Mesenteric fat pad (tissue), 1 donor: Measurements from ENCODE around the gene MPDZ. TPM values are rescaled to one million over a fixed set of nuclear protein-coding genes. Genes with fewer than 3 reads are reported as not detected.
"Not testable (repeated sequence)": the region's sequence is repeated elsewhere in the genome, so short reads cannot be mapped to it uniquely, and the experiment has no call there.

Experiments used
- DNase-seq: peaks from one replicate; pipeline ENCODE4 v3.0.0-alpha.2; 2020; ENCODE audit warnings: low spot score
- total RNA-seq: library from RNA; stranded (reverse); fragmentation: NEBNext Ultra II Directional; extraction: Animal tissue kit (Norgen Biotek cat#: 25700); gene quantifications from one replicate; pipeline ENCODE4 v1.2.1, GENCODE V29; 2021
- donor health status: DM: yes; HTN: yes; CAD: no.

The MPDZ gene
- total RNA-seq, 1 donor from 2014 or later: 46.0 TPM

DNA sequence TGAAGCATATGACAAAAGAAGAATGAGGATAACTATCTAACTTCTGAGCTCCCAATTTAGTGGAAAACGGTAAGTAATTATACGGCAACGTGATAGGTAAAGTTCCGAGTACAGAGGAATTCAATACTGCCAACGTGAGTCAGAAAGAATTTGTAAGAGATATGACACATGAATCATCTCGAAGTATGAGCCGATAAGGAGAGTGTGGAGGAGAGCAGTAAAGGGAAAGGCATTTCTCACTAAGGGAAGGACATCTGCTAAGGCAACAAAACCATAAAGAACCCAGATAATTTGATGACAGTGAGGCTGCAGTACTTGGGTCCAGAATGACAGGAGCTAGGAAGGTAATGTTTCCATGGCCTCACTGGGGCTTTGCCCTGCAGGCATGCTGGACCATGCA is 11.0 kb downstream of the MPDZ start:
- DNase-seq: no peak

DNA sequence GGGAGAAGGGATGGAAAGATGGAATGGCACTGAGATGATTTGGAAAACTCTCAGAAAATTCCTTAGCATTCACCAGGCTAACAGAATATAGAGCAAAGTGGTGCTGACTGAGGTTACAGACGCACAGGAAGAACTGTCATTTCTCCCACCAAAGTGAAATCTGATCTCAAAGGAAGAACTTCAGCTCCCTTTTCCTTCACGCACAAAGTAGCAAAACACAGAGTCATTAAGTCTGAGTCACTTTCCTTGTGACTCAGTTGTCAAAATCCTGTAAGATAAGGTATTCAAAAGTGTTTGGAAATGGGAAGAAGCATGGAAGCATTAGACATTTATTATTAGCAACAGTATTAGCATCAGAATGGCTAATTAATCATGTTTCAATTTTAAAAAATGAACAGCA is 11.7 kb downstream of the MPDZ start:
- no peak for DNase-seq

DNA sequence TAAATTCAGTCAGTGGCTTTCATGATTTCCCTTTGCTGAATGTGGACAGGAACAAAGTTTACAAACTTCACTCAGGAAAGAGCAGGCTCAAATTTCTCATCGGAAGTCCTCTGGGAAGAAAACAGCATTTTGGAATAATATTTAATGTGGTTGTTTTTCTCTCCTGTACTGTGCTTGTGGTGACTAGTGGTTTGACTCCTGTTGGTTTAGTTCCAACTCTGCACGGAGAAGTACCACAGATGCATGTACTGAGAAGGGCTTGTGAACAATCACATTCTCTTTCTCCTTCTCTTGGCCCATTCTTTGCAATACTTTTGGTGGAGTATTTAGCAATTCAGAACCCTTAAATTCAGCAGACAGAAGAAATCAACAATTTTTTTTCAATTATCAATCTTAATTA is 13.3 kb downstream of the MPDZ start:
- no peak for DNase-seq

DNA sequence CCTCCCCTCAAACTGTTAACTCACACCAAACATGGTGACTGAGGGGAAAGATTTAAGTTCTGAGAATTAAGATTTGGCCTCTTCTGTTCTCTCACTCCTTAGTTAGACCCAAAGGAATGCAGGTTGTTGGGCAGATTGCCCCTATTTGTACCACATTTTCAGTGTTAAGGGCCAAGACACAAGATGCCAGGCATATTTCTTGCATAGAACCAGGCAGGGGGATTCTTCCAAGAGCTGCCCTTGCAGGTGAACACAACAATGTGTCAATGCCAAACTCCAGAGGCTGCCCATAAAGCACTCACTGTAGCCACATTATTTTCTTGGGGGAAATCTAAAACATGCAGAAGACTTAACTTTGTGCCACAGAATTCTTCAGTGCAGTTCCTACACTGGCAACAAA is 14.7 kb downstream of the MPDZ start:
- no peak for DNase-seq

DNA sequence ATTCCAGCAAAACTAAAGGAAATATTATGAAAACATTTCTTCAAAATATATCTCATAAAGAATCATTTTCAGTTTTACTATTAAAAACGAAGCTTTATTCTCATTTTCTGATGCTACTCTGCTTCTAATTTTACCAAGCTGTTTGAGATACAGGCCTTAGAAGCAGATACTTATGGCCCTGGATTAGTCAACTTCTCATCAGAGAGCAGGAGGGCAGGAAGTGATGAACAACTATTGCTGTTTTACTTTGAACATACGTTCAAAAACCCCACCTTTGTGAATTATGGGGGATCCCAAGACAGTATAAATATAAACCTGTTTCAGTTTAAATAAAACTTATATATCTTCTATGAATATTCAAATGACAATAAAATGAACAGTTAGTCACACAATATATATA is 16.0 kb downstream of the MPDZ start:
- no peak for DNase-seq

DNA sequence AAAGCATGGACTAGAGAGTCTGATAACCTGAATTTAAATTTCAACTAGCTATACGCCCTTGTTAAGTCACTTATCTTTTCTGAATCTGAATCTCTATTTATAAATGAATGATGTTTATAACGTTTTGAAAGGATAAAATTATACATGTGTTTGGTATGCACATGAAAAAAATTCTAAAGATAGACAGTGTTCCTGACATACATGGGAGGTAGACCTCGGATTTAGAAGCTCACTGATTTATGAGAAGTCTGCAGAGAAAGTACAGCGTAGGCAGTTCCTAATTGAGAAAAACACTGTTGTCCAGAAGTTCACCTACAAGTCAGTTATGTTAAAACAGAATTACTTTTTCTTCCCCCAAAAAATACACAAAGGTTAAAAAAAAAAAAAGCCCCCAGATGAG is 26.6 kb downstream of the MPDZ start:
- DNase-seq: no peak

DNA sequence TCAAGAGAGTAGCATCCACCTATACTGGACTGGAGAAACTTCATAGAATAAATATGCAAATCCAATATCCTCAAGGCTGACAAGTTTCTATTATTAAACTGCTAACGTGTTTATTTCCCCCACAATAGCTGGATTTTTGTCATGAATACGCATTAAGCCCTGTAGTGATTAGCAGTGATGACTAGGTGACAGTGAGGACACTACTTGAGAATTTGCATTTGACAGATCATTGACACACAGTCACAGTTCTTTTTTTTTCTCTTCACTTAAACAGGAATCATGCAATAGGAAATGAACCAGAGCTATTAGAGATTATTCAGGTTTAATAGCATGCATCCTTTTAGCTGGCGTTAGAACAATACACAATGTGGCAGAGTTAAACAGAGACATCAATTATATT is 35.3 kb downstream of the MPDZ start:
- no peak for DNase-seq

DNA sequence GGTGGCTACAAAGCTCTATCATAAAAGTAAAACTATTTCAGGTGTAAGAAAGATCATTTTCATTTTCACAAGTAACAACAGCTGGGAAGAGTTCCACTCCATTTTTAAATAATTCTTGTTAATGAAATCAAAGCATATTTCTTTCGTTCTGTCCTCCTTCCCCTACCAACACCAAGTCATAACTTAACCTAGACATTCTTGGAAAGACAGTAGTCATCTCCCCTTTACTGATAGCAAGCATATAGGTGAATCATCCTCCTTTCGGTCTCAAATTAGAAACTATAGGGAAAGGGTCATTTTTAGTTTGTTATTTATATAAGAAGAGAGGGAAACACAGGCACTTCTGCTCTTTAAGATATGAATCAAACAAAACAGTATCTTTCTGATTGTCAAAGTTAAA is 38.2 kb downstream of the MPDZ start:
- DNase-seq: no peak

DNA sequence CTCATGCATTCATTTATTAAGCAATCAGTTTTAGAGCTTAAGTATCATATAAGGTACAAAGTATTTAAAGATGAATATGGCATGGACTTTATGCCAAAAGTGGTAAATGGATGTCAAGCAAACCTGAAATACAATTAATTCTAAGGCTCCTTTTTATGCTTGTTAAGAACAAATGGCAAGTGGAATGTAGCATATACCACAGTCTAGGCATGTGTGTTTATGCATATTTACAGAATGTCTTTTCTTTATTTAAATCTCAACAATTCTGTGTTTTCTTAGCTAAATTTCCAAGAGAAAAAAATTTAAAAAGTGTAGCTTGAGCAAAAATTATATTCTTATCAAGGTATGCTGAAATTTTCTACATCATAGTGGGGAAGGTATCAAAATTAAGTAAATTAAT is 39.8 kb downstream of the MPDZ start:
- no peak for DNase-seq

DNA sequence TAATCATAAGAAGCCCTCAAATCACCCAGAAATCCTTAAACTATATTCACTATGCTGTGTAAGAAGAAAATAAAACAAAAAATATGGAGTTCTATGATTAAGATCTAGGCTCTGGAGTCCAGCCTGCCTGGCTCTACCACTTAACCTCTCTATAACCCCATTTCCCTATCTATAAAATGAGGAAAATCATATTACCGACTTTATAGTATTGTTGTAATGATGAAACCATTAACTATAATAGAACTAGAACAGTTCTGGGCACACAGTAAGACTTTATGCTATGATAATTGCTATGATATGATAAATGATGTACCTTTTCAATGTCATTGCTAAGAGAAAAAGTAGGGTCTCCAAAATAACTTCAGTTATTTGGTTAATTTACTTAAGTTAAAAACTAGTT is 40.3 kb downstream of the MPDZ start:
- DNase-seq: no peak

DNA sequence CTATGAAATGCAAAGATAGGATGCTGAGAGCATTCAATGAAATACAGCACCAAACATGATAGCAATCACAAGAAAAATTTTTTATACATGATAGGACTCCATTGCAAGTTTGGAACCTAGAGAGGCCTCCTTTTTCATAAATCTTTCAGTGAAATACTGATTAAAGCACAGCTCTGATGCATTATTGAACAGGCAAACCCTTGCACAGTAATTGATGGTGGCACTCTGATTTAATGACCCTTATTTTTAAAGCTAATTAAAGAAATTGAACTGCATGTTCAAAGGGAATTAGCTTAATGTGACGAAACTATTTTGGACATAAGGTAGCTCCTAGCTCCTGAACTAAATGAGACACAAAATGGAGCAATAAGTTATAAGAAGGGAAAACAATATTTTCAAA is 44.6 kb downstream of the MPDZ start:
- DNase-seq: no peak

DNA sequence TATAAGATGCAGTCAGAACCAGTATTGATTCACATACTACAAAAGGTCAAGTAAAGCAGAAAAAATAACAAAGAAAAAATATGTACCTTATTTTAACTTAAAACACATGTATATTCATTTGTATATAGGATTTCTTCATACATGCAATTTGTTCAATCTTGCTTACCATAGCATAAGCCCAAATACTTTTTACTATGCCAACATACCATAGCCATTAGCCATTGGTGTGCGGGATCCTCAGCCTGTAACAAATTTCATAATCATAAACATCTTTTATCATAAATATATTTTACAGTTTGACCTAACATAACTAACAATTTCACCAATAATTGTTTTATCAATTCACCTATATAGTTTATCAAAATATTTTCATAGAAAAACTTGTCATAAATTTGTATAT is 51.1 kb downstream of the MPDZ start:
- DNase-seq: no peak

DNA sequence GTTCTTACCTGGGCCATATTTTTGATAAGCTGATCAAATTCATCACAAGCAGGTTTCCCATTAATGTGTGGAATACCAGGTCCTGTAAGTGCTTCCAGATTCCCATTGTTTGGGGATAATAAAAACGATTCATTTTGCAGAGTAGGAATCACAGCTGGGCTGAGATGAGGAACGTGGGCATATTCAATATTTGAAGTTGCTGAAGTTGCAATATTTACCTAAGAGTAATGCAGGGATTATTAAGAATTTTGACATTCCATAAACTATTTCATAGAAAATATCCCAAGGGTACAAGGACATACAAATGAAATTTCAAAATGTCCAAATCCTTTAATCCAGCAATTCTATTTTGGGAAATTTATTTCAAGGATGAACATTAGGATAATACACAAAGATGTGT is 55.1 kb downstream of the MPDZ start:
- no peak for DNase-seq

DNA sequence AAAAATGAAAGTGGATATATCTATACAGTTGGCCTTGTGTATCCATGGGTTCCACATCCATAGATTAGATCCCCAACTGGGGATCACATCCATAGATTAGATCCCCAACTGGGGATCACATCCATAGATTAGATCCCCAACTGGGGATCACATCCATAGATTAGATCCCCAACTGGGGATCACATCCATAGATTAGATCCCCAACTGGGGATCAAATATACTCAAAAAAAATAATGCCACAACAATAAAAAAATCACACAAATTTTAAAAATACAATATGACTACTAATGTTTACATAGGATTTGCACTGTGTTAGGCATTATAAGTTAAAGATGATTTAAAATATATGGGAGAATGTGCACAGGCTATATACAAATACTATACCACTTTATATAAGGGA is 56.8 kb downstream of the MPDZ start:
- DNase-seq: not testable (repeated sequence)

DNA sequence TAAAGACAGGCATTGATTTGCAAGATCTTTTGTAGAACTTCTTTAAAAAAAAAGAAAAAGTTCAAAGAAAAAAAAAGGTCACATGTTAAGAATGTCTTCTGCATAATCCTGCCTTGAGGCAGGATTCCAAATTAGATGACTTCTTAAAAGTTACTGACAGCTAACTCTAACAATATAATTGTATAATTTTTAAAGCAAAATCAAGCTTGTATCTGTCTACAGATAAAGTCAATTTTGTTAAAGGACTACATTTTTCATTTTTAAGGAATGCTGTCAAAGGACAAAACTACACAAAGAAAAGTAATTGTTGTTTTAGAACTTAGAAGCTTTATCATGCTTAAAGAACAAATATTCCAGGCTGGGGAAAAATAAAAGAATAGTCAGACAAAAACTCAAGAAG is 57.8 kb downstream of the MPDZ start:
- DNase-seq: no peak

DNA sequence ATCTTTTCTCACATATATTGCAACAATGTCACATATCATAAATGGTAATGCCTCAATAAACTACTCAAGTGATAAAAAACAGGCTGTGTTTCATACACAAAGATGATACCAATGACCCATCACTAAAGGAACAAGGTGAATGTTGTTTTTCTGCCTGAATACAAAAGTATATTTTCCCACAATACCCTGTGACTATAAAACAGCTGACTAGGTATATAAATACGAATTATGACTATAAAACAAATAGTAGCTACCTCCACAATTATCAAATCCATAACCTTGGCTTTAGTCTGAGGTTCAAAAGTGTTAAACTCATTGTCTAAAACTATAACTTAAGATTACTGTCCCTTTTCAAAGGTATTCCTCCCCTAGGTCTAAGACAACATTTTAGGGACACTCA is 58.7 kb downstream of the MPDZ start:
- DNase-seq: no peak

DNA sequence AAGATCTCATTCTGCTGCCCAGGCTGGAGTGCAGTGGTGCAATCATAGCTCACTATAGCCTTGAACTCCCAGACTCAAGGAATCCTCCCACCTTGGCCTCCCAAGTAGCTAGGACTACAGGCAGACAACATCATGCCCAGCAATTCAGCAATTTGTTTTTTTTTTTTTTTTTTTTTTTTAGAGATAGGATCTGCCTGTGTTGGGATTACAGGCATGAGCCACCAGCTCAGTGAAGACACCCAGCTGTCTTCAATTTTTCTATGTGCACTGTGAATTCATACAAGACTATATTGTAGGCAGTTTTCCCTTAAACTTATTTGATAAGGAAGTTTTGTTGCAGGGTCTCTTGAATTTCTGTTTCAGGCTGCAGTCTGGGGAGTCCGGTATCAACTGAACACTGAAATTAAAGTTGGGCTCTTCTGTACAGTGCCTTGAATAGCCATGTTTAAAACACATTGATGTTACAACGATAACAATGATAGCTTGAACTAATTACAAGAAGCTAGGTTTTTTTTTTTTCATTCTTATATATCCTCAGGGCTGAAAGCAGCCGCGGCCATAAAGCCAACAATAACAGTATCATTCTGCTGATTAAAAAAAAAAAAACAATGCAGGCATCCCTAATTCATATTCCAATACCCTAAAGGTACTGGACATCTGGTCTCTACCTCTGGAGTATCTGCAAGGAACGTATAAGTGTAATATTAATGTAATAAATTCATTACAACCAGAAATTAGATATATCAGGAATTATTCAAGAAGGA is 63.5 kb downstream of the MPDZ start:
- no peak for DNase-seq

DNA sequence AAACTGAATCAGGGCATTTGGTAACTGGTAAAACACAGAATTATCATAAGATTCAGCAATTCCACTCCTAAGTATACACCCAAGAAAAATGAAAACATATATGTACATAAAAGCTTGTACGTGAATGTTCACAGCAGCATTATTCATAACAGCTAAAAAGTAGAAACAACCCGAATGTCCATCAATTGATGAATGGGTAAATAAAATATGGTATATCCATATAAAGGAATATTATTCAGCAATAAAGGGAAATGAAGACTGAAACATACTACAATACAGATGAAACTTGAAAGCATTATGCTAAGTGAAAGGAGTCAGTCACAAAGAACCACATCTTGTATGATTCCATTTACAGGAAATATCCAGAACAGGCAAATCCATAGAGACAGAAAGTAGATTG is 65.5 kb downstream of the MPDZ start:
- DNase-seq: no peak

DNA sequence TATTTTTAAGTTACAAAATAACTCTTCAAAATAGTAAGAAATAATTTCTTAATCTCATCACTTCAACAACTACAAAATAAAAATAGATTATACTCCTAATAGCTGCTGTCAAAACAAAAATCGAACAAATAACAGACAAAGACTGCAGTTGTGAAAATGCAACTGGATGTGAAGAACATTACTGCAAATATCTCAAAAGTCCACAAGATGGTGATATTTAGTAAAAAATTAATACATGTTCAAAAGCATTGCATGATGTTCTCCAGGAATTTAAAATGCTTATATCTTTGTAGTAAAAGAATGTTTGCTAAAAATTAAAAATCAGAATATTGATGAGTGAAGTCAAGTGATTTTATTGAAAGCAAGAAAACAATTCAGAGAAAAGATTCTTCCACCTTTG is 66.2 kb downstream of the MPDZ start:
- DNase-seq: no peak

DNA sequence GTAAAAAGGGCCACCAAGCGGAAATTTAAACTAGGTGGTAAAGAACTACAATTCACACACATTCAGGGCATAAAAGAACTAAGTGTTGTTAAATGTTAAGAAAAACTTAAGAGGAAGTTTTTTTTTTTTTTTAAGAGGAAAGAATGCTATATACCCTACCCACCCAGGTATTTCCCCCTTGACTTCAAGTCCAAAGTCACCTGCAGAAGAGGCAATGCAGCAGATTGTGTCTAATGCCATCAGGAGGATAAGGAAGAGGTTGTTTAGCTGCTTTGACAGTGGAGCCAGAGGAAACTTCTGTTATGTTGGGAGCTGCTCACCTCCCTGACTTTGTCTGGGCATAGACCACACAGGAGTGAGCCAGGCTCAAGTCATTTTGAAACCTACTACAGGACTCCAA is 69.2 kb downstream of the MPDZ start:
- DNase-seq: no peak

DNA sequence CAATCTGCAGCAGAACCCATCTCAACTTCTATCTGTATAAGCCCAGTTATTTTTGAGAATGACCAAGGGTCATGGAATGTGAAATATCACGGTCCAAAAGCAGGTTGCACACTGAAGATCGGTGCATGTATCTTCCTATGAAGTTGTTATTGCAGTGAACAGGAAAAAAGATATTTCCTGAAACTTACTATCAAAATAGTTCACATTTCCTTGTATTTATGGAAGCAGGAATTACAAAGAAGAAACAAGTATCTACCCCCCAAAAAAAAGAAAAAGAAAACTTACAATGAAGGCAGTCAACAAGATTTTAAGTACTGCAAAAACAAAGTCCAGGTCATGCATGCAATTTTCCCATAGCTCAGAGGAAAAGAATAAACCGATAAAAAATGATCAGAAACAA is 70.0 kb downstream of the MPDZ start:
- no peak for DNase-seq

DNA sequence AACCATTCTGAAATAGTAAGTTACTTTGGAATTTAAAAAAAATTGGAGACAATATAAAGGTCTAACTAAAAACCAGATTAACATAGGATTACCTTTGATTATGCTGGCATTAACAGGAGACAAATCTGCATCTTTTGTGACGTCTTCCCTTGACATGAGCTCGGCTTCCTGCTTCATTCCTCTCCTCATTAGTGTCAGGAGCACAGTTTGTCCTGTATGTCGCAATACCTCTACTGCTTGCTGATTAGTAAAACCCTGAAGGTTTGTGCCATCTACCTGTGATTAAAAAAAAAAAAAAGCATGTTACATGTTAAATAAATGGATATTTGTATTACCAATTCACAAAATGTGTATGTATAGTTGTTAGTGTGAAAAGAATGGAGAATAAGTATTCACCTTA is 73.7 kb downstream of the MPDZ start:
- DNase-seq: no peak

DNA sequence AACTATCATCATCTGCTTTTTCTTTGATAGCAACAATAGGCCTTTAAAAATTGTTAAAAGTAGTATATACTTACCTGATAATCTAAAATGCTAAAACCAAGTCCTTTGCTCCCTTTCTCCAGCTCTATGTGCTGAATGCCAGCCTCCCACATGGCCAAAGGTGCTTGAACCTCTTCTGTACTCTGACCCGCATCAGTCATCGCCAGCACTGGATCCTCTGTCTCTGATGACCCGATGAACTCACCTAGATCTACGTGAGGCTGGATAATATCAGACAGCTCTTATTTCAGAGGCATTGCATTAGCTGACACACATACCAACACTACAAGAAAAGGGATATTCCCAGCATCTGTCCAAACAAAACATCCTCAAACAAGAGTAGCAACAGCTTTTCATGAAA is 89.5 kb downstream of the MPDZ start:
- DNase-seq: no peak

DNA sequence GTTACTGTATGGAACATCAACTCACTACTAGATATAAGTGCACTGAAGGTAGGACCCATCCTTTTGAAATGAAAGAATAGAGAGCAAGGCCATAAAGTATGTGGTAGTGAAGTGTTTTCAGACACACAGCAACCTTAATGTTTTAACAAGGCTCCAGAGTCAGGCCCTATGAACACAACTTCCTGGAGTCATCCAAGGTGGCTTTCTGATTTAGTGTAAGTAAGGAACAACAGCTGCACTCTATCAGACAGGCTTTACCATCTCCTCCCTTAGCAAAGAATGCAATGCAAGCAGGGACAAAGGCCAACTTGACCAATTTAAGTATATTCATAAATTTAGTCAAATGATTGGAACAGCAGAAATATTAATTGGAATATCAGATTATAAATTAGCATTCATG is 90.1 kb downstream of the MPDZ start:
- no peak for DNase-seq
